ENCODE measurements around the gene FYN.
"Not testable (repeated sequence)": the region's sequence is repeated elsewhere in the genome, so short reads cannot be mapped to it uniquely, and the experiment has no call there.

Gene FYN

DNA sequence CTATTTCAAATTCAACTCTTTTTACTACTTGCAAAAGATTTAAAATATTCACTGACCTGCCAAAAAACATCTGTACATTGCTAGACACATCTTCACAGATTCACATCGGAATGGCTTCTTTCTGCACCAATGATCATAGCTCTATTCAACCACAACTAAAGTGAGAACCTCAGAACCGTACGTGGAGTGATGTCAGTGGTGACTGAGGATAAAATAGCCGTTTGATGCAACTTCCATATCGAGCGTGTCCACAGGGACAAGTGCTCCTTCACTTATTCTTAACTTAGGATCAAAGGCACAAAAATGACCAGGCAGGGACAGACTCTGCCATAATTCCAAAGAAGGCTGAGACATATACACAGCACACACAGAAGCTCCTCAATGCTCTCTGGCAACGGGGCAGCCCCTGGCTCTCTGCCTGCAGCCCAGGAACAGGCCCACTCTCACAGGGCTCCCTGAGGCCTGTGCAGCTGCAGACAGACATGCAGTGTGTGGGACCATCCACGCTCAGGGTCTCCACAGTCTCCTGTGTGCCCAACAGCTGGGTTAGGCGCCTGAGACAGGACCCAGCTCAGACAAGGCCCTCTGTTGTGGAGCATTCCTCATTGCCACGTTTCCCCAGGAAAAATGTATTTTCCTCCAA, 22.8 kb downstream of the FYN start:
- no peak for DNase-seq (ENCODE audit: low spot score)

- no peak for DNase-seq (ENCODE audit: low spot score)
These were observed 24.0 kb downstream of the FYN start for GRCh38 chr6:111849298-111849697.

DNA sequence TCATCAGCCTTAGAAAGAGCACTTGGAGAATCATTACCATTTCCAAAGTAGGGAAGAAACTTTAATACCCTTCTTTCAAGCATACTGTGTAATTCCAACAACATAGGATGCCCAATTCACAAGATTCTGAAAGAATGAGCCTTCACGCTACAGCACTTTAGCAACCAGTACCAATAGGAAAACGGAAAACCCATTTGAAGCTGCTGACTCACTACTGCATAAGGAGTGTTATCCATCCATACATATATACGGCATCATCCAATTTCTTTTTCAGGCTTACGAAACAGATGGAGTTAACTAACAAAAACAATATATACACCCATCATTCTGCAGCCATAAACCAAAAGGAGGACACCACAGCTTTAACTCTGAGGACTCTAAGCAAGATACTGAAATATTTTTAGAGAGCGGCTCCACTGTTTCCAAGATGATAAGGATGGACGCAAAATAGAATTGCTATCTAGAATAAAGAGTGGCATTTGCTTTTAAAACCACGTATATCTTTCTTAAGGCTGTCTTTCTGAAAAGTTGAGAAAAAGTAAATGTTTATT, 24.9 kb downstream of the FYN start:
- no peak for DNase-seq (ENCODE audit: low spot score)

- DNase-seq (ENCODE audit: low spot score): no peak
These were observed 26.5 kb downstream of the FYN start for GRCh38 chr6:111846492-111847409.

DNA sequence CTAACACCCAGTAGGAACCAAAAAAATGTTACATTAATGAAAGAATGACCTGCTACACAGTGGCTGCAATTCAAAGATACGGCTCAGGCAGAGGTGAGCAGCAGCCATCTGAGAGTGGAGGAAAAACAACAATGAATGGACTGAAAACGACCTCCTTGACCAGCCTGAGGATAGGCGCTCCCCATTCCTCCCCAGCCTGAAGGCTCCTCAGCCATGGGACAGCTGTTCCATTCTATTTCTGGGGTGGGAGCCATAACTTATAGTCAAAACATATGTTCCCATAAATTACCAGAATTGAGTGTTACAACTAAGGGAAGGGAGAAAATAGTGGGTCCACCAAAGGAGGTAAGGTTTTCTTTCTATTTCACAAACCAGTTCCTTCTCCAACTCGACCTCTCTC, 27.2 kb downstream of the FYN start:
- DNase-seq (ENCODE audit: low spot score): no peak

DNA sequence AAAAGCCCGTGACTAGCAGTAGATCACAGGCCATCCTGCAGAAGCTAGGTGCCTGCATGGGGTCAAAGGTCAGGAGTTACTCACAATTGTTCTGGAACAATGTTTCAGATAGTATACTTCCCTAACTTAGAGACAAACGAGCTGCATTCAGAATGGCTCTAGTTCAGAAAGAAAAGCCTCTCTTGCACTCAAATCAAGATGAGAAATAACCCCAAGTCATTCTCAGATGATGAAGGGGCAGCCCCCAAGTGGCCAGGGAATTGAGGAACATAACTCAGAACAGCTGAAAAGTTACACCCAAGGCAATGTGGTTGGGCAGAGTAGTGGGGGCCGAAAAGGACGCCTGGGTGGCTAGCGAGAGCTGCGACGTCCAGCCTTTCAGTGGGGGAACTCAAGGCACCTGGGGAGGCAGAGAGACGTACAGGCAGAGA, 27.8 kb downstream of the FYN start:
- no peak for DNase-seq (ENCODE audit: low spot score)

DNA sequence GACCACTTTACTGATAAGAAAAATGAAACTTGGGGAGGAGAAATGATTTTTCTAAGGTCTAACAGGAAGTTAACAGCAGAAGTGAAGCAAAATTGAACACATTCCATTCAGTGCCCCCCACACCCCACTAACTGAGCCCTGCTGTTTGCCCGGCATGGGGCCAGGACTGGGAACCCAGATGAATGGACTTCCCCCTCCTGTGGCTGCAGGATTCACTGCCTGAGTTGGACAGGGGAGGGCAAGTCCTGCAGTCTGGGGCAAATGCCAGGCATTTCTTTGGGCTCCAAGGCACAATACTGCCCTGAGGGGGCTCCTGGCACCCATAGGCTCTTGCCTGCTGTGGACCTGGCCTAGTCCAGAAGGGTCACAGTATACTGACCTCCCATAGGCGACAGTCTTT, 28.3 kb downstream of the FYN start:
- DNase-seq (ENCODE audit: low spot score): no peak

DNA sequence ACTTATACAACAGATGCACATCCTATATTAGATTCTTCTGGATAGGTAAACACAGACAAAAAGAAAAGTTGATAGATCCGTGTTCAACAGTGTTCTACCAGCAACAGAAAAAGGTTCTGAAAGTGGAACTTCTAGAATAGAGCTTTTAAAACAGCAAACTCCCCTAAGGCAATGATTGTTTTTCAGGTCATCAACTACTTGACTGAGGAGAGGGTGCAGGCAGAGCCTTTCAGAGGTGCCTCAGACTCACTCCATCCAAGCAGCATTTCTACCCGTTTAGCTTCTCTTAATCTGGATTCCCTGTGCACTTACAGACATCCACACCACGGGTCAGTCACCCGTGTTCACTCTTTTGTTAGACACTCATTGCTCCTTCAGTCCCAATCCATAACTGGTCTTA, 28.9 kb downstream of the FYN start:
- DNase-seq (ENCODE audit: low spot score): no peak

DNA sequence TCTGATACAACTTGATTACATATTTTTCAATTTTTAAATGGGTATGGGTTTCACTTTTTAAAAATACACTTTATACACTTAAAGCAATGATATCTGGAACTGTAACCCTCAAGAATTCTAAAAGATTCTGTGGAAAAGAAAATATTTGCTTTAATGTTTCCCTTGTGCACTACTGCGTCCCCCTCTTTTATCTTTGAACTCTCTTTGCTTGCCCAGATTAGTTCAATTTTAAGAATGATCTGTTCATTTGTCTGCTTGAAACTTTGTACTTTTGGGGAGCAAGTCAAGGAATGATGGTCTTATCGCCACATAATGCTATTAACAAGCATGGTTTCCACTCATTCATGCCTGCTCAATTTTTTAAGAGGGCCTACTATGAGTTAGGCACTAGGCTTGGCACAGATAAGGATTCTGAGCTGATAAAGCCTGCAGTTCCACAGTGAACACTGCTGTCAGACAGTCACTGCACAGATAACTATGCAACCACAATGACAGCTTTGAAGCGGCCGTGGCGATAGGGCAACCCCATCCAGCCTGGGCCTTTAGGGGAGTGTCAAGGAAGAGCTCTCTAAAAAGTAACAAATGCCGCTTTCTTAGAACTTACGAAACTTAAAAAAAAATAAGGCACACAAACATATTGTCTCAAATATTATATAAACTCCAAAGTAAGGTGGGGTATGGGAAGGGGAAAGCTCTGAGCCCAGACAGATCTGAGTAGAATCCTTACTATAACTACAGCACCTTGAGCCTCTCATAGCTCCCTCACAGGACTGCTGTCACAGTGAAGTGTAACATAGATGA, 29.7 kb downstream of the FYN start:
- peak; percentile 20 for DNase-seq (ENCODE audit: low spot score)

DNA sequence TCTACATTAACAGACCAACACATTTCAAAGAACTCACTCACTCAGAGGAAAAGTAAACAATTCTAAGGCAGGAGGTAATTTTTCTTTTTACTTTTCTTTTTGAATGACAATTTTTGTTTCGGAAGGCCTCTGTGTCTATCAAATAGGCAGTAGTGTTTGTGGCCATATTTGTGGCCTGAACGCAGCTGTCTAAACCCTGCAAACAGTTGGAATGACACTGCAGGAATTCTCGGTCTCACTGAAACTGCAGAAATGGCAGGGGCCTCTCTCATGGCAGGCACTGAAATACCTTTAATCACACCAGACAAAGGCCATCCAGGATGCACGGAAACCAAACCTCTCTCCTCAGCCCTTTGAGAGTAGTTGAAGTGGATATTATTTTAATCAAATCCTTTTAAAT, 30.4 kb downstream of the FYN start:
- DNase-seq (ENCODE audit: low spot score): no peak

DNA sequence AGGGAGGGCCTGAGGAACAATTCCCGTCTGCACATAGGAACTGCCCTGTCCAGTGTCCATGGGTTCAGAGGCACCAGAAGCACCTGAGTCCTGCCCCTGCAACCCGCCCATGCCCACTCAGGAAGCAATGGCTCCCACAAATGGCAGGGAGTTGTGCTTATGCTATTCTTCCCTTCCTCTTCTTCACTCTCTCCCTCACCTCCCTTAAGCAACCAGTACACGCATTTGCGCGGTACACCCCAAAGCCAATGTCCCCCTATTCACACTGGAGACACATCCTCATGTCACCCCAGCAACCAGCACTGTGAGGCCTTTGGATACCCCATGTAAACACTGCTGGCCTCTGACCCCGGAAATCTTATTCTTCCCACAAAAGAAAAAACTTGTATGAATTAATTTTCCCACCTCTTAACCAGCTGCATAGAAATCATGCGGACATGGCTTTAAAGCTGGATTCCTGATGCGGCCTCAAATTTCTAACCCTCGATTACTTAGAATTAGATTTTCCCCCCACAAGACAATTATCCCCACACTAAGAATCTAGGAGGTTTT, 30.9 kb downstream of the FYN start:
- DNase-seq (ENCODE audit: low spot score): no peak

DNA sequence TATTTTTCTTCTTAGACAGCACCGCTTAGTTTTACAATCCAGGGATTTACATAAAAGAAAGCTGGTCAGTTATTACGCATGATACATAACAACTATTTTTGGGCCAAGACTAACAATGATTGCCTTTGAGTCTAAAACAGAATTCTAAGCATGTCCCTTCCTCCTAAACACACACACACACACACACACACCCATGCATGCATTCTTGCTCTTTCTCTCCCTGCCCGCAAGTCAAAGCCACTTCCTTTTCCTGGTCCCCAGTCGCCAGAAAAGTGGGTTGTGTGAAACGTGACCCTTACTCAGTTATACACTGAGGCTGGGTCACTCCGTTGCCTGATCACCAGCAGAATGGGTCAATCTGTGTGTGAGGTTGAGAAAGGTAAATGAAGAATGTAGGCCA, 31.4 kb downstream of the FYN start:
- DNase-seq (ENCODE audit: low spot score): no peak

DNA sequence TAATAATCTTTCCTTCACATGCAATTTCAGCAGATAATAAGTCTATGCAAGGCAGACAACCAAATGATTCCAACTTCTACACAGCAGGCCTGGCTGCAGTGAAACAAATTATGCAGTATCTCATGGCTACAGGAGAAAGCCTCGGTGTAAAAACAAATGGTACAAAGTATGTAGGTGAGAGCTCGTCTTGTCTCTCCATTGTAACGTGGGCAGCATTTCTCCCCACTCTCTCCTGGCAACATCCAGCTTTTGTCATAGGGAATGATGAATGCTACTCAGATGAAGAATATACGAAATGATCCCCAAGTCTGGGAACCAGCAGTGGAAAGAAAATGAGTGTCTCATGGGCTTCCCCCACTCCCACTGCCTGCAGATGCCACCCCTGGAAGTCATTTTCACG, 32.4 kb downstream of the FYN start:
- DNase-seq (ENCODE audit: low spot score): no peak

- DNase-seq (ENCODE audit: low spot score): no peak
These were observed 34.3 kb downstream of the FYN start for GRCh38 chr6:111838749-111839484.

DNA sequence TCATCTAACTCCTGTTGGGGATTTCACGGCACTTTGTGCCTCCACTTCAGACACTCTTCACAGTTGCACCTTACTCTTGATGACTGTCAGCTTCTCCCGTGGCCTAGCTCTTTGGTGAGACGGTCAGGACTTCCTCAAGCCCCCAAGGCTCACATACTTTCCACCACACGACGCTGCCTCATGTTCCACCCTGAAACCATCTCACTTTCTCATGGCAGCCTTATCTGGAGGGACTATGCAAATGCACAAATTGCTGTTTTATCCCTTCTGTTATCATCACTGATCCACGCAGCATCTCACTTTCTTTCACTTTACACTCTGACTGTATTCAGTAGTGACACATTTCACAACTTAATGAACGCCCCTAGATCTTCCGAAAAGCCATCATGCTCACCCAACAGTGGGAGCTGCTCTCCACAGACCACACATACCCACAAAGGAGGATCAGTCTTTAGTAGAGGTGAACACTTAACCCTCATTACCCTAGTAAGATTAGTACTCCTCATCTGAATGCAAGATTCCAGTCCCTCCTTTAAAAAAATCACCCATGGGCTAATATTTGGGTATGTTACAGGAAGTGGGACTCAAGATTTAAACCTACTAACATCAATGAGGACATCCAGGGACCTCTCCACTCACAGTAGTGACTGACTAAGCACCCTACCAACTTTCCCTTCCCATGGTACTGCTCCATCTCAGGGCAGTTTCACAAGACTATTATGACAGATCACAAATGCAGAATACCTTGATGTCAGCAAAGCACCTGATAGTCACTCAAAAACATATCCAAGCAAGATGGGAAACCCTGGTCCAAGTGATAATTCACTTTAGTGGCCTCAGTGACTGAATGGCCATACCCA, 35.4 kb downstream of the FYN start:
- DNase-seq (ENCODE audit: low spot score): no peak

DNA sequence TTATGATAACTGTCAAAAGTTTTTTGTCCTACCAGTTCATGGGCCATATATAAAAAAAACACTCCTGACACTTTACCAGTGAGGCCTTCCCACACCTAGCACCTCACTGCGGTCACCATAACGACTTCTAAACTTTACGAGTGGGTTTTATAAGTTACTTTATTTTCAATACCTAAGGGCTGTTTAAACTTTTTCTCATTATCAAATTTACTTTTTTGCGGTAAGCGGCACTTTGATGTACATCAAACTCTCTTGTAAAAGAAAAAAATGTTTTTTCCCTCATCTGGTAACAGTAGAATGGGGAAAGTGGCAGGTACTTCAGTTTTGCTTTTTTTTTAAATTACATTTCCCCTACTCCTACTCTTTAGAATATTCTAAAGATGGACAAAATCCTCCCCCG, 36.2 kb downstream of the FYN start:
- DNase-seq (ENCODE audit: low spot score): no peak

- no peak for DNase-seq (ENCODE audit: low spot score)
These were observed 37.4 kb downstream of the FYN start for GRCh38 chr6:111835807-111836206.

GRCh38 chr6:111835398-111835797, 37.9 kb downstream of the FYN start:
- DNase-seq (ENCODE audit: low spot score): not testable (repeated sequence)

DNA sequence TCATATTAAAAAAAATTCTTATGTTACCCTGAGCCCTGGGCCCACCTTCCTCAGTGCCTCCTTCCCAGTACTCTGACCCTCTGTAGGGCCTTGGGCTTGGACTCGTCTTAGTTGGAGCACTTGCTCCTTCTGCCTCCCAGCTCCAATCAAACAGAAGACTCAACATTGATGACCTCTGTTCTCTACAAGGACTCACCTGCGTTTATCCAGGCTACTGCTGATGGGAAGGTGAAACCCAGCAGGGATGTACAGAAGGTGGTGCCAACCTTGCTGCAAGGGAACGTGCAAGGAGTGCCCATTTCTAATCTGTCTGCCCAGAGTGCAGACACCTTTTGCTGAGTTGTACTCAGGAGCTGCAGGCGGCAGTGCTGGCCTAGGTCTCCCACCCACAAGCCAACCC, 38.9 kb downstream of the FYN start:
- DNase-seq (ENCODE audit: low spot score): no peak

DNA sequence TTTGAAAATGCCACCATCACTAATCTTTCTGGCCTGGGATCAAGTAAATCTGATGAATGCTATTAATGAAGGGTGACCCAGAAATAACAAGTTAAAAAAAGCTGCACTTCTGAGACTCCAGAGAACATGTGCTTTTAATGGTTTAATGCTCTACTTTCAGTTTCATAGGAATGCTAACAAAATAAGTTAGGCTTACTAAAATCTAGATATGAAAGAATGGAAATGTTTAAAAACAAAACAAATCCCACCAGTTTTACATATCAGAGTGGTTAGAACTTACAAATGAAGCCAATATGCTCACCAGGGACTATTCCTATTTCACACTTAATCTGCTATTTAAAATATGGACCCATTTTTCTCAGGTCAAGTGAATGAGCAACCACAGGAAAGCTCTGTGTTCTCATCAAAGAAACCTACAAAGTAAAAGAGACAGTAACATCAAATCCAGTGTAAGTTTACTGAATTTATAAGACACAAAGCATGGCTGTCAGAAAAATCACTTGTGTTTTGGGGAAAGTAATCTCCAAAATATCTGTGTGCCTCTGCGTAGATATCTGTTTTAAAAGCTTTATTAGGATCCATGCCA, 40.3 kb downstream of the FYN start:
- no peak for DNase-seq (ENCODE audit: low spot score)

All from HuH-7 (cell line).